Measurements from ENCODE around the gene RBM47. TPM values are rescaled to one million over a fixed set of nuclear protein-coding genes. Genes with fewer than 3 reads are reported as not detected.
"Not testable (repeated sequence)": the region's sequence is repeated elsewhere in the genome, so short reads cannot be mapped to it uniquely, and the experiment has no call there.

Gene RBM47
- total RNA-seq, 1 donor from 2014 or later = 0.11 TPM

DNA sequence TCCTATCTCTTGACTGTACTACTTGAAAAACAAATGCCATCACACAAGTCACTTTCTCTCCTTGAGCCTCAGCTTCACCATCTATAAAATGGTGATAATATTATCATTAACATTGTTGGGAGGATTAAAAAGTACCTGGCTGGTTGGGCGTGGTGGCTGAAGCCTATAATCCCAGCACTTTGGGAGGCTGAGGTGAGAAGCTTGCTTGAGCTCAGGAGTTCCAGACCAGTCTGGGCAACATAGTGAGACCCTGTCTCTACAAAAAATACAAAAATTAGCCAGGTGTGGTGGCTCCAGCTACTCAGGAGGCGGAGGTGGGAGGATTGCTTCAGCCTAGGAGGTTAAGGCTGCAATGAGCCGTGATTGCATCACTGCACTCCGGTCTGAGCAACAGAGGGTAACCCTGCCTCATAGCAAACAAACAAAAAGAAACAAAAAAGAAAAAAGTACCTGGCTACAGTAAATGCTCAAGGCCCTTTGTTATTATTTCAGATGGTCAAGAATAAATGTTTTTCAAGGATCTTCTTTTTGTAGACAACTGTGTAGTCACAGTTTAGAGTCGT lies 174.2 kb downstream of the RBM47 start:
- Mint-ChIP-seq H3K27ac (ENCODE audit: unreplicated experiment) (no peak overlapping the region), H3K27me3 (ENCODE audit: unreplicated experiment) (peaks cover 12% of the 10 kb centered on the region), H3K4me3 (ENCODE audit: unreplicated experiment) (no peak overlapping the region), H3K9me3 (ENCODE audit: unreplicated experiment) (no peaks in the 10 kb centered on the region), H3K4me1 (ENCODE audit: unreplicated experiment) (no peaks in the 10 kb centered on the region), H3K36me3 (ENCODE audit: unreplicated experiment) (no peaks in the 10 kb centered on the region)
- TF ChIP-seq CTCF (IDR thresholded peaks at IDR 0.05) = no peak
- no peak for DNase-seq (ENCODE audit: extremely low spot score, unreplicated experiment)

DNA sequence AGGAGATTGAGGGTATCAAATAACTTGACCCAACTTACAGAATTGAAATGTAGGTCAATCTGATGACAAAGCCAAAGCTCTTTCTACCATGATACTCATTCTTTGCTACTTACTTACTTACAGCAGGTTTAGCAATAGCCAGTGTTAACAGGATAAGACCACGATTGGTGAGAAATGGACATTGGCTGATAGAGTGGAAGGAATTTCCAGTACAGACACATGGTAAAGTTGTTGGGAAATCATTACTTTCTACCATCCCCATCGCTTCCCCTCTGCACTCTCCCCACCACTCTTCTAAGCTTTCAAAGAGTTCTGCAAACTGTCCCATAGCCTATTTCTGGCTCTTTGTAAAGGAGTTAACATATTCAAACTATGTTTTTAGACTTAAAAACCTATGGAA lies 174.8 kb downstream of the RBM47 start:
- no peaks in the 10 kb centered on the region for H3K9me3 Mint-ChIP-seq (ENCODE audit: unreplicated experiment)
- H3K4me3 Mint-ChIP-seq (ENCODE audit: unreplicated experiment) = no peak overlapping the region
- H3K4me1 Mint-ChIP-seq (ENCODE audit: unreplicated experiment) = no peaks in the 10 kb centered on the region
- no peaks in the 10 kb centered on the region for H3K36me3 Mint-ChIP-seq (ENCODE audit: unreplicated experiment)
- TF ChIP-seq CTCF (IDR thresholded peaks at IDR 0.05) = no peak
- peaks cover 12% of the 10 kb centered on the region for H3K27me3 Mint-ChIP-seq (ENCODE audit: unreplicated experiment)
- H3K27ac Mint-ChIP-seq (ENCODE audit: unreplicated experiment) = no peak overlapping the region
- DNase-seq (ENCODE audit: extremely low spot score, unreplicated experiment) = no peak

DNA sequence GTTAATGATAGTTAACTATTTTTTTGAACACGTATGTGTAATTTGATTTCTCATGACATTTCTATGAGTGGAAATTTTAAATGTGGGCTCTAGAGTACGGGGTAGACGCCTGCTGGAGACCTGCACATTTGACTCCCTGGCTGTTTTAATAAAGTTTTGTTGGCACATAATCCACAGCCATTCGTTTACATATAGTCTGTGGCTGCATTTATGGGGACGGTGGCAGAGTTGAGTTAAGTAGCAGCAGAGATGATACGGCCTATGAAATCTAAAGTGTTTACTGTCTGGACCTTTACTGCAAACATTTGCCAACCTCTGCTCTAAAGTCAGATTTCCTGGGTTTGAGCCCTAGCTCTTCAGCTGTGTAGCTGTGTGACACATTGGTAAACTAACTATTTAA lies 175.8 kb downstream of the RBM47 start:
- Mint-ChIP-seq H3K9me3 (ENCODE audit: unreplicated experiment) (no peaks in the 10 kb centered on the region), H3K4me3 (ENCODE audit: unreplicated experiment) (no peak overlapping the region), H3K4me1 (ENCODE audit: unreplicated experiment) (no peaks in the 10 kb centered on the region), H3K36me3 (ENCODE audit: unreplicated experiment) (no peaks in the 10 kb centered on the region), H3K27me3 (ENCODE audit: unreplicated experiment) (peaks cover 9% of the 10 kb centered on the region), H3K27ac (ENCODE audit: unreplicated experiment) (no peak overlapping the region)
- no peak for DNase-seq (ENCODE audit: extremely low spot score, unreplicated experiment)
- TF ChIP-seq CTCF (IDR thresholded peaks at IDR 0.05) = no peak

GRCh38 chr4:40448875-40449274 lies 180.8 kb downstream of the RBM47 start:
- no peak for TF ChIP-seq CTCF (IDR thresholded peaks at IDR 0.05)
- Mint-ChIP-seq H3K27me3 (ENCODE audit: unreplicated experiment) (no peaks in the 10 kb centered on the region), H3K4me1 (ENCODE audit: unreplicated experiment) (no peaks in the 10 kb centered on the region), H3K9me3 (ENCODE audit: unreplicated experiment) (no peaks in the 10 kb centered on the region), H3K4me3 (ENCODE audit: unreplicated experiment) (no peak overlapping the region), H3K27ac (ENCODE audit: unreplicated experiment) (no peak overlapping the region), H3K36me3 (ENCODE audit: unreplicated experiment) (no peaks in the 10 kb centered on the region)
- no peak for DNase-seq (ENCODE audit: extremely low spot score, unreplicated experiment)

DNA sequence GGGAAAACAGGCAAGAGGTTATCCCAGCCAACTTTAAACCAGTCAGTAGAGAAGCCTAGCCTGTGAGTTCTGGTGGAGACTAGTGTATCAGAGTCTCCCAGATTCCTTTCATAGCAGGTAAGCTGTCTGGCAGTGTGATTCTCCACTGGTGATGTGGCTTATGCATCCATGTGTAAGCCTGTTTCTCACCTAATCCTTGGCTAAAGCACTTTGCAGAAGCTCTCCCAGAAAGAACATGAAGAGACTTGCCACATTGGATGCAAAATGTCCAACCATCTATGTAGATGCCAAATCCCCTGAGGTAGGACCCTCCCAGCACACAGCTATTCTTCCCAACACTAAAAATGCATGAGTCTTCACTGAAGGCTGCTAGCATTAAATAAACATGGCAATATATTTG lies 182.8 kb downstream of the RBM47 start:
- TF ChIP-seq CTCF (IDR thresholded peaks at IDR 0.05) = no peak
- Mint-ChIP-seq H3K27me3 (ENCODE audit: unreplicated experiment) (peaks cover 3% of the 10 kb centered on the region), H3K36me3 (ENCODE audit: unreplicated experiment) (no peaks in the 10 kb centered on the region), H3K4me1 (ENCODE audit: unreplicated experiment) (no peaks in the 10 kb centered on the region), H3K4me3 (ENCODE audit: unreplicated experiment) (no peak overlapping the region), H3K27ac (ENCODE audit: unreplicated experiment) (no peak overlapping the region), H3K9me3 (ENCODE audit: unreplicated experiment) (no peaks in the 10 kb centered on the region)
- DNase-seq (ENCODE audit: extremely low spot score, unreplicated experiment) = no peak

DNA sequence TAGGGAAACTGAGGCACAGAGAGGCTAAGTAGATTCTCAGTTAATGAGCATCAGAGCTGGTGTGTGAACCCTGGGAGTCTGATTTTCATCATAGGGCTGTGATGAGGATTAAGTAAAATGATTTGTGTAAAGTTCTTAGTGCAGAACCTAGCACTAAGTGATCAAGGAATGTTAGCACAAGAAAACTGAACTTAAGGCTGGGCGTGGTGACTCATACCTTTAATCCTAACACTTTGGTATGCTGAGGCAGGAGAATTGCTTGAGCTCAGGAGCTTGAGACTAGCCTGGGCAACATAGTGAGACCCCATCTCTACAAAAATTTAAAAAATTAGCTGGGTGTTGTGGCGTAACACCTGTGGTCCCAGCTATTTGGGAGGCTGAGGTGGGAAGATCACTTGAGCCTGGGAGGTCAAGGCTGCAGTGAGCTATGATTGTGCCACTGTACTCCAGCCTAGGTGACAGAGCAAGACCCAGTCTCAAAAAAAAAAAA lies 183.4 kb downstream of the RBM47 start:
- H3K27me3 Mint-ChIP-seq (ENCODE audit: unreplicated experiment); H3K9me3 Mint-ChIP-seq (ENCODE audit: unreplicated experiment); H3K27ac Mint-ChIP-seq (ENCODE audit: unreplicated experiment); DNase-seq (ENCODE audit: extremely low spot score, unreplicated experiment); H3K4me1 Mint-ChIP-seq (ENCODE audit: unreplicated experiment); H3K36me3 Mint-ChIP-seq (ENCODE audit: unreplicated experiment); H3K4me3 Mint-ChIP-seq (ENCODE audit: unreplicated experiment): not testable (repeated sequence)

Measured in osteocyte (in vitro differentiated cells).